Liver (tissue), 9 donors: Measurements from ENCODE around the gene TNFSF13. TPM values are rescaled to one million over a fixed set of nuclear protein-coding genes. Genes with fewer than 3 reads are reported as not detected.

Experiments
- DNase-seq: peaks from one replicate; pipeline ENCODE4 v3.0.0-alpha.2; 2017; ENCODE audit warnings: low spot score
- H3K27ac ChIP-seq, 2 donors: one replicate each; pipeline ENCODE4 v1.7.0; 2013; ENCODE audit warnings: inconsistent platforms in 2 of 2, low read length in 2 of 2, control low read depth in 1 of 2, low read depth in 1 of 2, mild to moderate bottlenecking in 1 of 2
- H3K27me3 ChIP-seq, 4 donors: one replicate each; pipeline versions ENCODE4 v1.6.1 to v1.7.0; 2013; ENCODE audit warnings: low read length in 3 of 4, inconsistent platforms in 1 of 4, mild to moderate bottlenecking in 1 of 4, moderate library complexity in 1 of 4; ENCODE audit not compliant: control insufficient read depth in 4 of 4, insufficient read depth in 4 of 4
- H3K36me3 ChIP-seq, 4 donors: one replicate each; pipeline versions ENCODE4 v1.6.1 to v1.7.0; 2013; ENCODE audit warnings: low read length in 3 of 4, mild to moderate bottlenecking in 3 of 4, low read depth in 1 of 4, moderate library complexity in 1 of 4; ENCODE audit not compliant: control insufficient read depth in 4 of 4, insufficient read depth in 3 of 4
- H3K4me1 ChIP-seq, 4 donors: one replicate each; pipeline versions ENCODE4 v1.6.1 to v1.7.0; 2013; ENCODE audit warnings: low read length in 3 of 4, mild to moderate bottlenecking in 3 of 4, moderate library complexity in 1 of 4; ENCODE audit not compliant: control insufficient read depth in 4 of 4, insufficient read depth in 4 of 4
- H3K4me3 ChIP-seq, 3 donors: one replicate each; pipeline versions ENCODE4 v1.6.1 to v1.7.0; 2013; ENCODE audit warnings: low read length in 3 of 3, control low read depth in 1 of 3, low read depth in 1 of 3, mild to moderate bottlenecking in 1 of 3
- H3K9ac ChIP-seq, 2 donors: one replicate each; pipeline ENCODE4 v1.7.0; 2013; ENCODE audit warnings: low read length in 2 of 2, mild to moderate bottlenecking in 2 of 2, moderate library complexity in 2 of 2, control low read depth in 1 of 2, low read depth in 1 of 2
- H3K9me3 ChIP-seq, 4 donors: one replicate each; pipeline versions ENCODE4 v1.6.1 to v1.7.0; 2013; ENCODE audit warnings: low read length in 3 of 4; ENCODE audit not compliant: control insufficient read depth in 4 of 4
- CTCF ChIP-seq: fragments of 150-350 bp; IDR thresholded peaks from 2 replicates; pipeline ENCODE4 v1.5.1; 2017; ENCODE audit warnings: improper control_type of control experiment, low read depth, low read length; ENCODE audit not compliant: missing input control
- EGR1 ChIP-seq, 2 donors: IDR thresholded peaks; 2 replicates each; pipeline ENCODE4 v1.6.1; 2016 to 2018; ENCODE audit warnings: antibody characterized with exemption in 2 of 2, low read depth in 2 of 2
- FOXA1 ChIP-seq: IDR thresholded peaks from 2 replicates; pipeline ENCODE4 v1.6.1; 2016; ENCODE audit warnings: antibody characterized with exemption
- FOXA2 ChIP-seq: IDR thresholded peaks from 2 replicates; pipeline ENCODE4 v1.6.1; 2016; ENCODE audit warnings: antibody characterized with exemption
- GABPA ChIP-seq, 2 donors: IDR thresholded peaks in 1 of 2; conservative IDR thresholded peaks in 1 of 2; 2 replicates each; pipeline ENCODE4 v1.6.1; 2016; ENCODE audit warnings: antibody characterized with exemption in 2 of 2, mild to moderate bottlenecking in 1 of 2, moderate library complexity in 1 of 2
- HNF4A ChIP-seq, 2 donors: conservative IDR thresholded peaks; 2 replicates each; pipeline ENCODE4 v1.6.1; 2016; ENCODE audit warnings: antibody characterized with exemption in 2 of 2, mild to moderate bottlenecking in 2 of 2
- JUND ChIP-seq, 2 donors: IDR thresholded peaks; 2 replicates each; pipeline ENCODE4 v1.6.1; 2016; ENCODE audit warnings: antibody characterized with exemption in 2 of 2
- MAX ChIP-seq: IDR thresholded peaks from 2 replicates; pipeline ENCODE4 v1.6.1; 2016; ENCODE audit warnings: antibody characterized with exemption
- NR2F2 ChIP-seq: IDR thresholded peaks from 2 replicates; pipeline ENCODE4 v1.6.1; 2016; ENCODE audit warnings: antibody characterized with exemption
- RAD21 ChIP-seq, 2 donors: IDR thresholded peaks; 2 replicates each; pipeline ENCODE4 v1.6.1; 2016; ENCODE audit warnings: antibody characterized with exemption in 2 of 2, mild to moderate bottlenecking in 2 of 2
- RXRA ChIP-seq, 2 donors: IDR thresholded peaks; 2 replicates each; pipeline ENCODE4 v1.6.1; 2017 to 2018; ENCODE audit warnings: antibody characterized with exemption in 2 of 2, mild to moderate bottlenecking in 1 of 2
- SP1 ChIP-seq: IDR thresholded peaks from 2 replicates; pipeline ENCODE4 v1.6.1; 2018; ENCODE audit warnings: antibody characterized with exemption, mild to moderate bottlenecking
- TAF1 ChIP-seq: conservative IDR thresholded peaks from 2 replicates; pipeline ENCODE4 v1.6.1; 2016; ENCODE audit warnings: antibody characterized with exemption, mild to moderate bottlenecking
- YY1 ChIP-seq: IDR thresholded peaks from 2 replicates; pipeline ENCODE4 v1.6.1; 2016; ENCODE audit warnings: antibody characterized with exemption, mild to moderate bottlenecking
- WGBS: extraction: QIAGEN DNeasy Blood & Tissue Kit; methylation state at CpG from one replicate; pipeline ENCODE4 v1.1.7; 2013; 5-methylcytosine and 5-hydroxymethylcytosine counted together
- polyA plus RNA-seq, 2 donors: library from polyadenylated mRNA; stranded (reverse) in 1 of 2; unstranded in 1 of 2; fragments of 200-250 nt in 1 of 2; fragments of >200 nt in 1 of 2; fragmentation: Nextera tagmentation in 1 of 2; extraction: Ambion mirVana in 1 of 2; gene quantifications; one replicate each; pipeline versions ENCODE4 v1.2.1 to v1.2.3, GENCODE V29; 2013 to 2015
- total RNA-seq, 2 donors: library from RNA; depleted of rRNA; stranded (reverse); fragments of >200 nt; gene quantifications; one replicate each; pipeline ENCODE4 v1.2.3, GENCODE V29; 2014
- donor health status: healthy.
- donor health status: healthy.
- donor health status: healthy.
- donor health status: healthy.
- donor health status: healthy.

TNFSF13 gene
- total and polyA plus RNA-seq, 4 donors, result 1.4 to 9.3 (median 4.5) TPM

- no peak overlapping the region for H3K4me3 ChIP-seq
- peaks cover under 1 to 26% (median 12%) of the 10 kb centered on the region in 4 donors for H3K4me1 ChIP-seq
- H3K27ac ChIP-seq, result peak overlapping the region in 1 of 2 donors; percentile 19
- H3K9me3 ChIP-seq, result no peaks in the 10 kb centered on the region
- no peak overlapping the region for H3K9ac ChIP-seq
- no peak for DNase-seq
- H3K27me3 ChIP-seq, result no peaks in the 10 kb centered on the region
- TF ChIP-seq TAF1, result no peak
- TF ChIP-seq GABPA (IDR thresholded peaks at IDR 0.05 in 1 of 2, conservative IDR thresholded peaks at IDR 0.05 in 1 of 2), result no peak
- no peaks in the 10 kb centered on the region for H3K36me3 ChIP-seq
- WGBS, result 97% methylated on average over 1 of the region's 1 CpG
Observed at GRCh38 chr17:7553356-7553755, 5.2 kb upstream of the TNFSF13 start.

GRCh38 chr17:7555320-7555948 lies 3.1 kb upstream of the TNFSF13 start:
- DNase-seq, result no peak
- 84% methylated on average over 10 of the region's 10 CpGs for WGBS

GRCh38 chr17:7556627-7557026 lies 1.9 kb upstream of the TNFSF13 start:
- Histone ChIP-seq H3K9me3 (no peaks in the 10 kb centered on the region), H3K4me1 (peaks cover 8 to 41% (median 27%) of the 10 kb centered on the region in 4 donors), H3K4me3 (no peak overlapping the region), H3K27ac (no peak overlapping the region), H3K36me3 (no peaks in the 10 kb centered on the region), H3K27me3 (no peaks in the 10 kb centered on the region), H3K9ac (no peak overlapping the region)
- WGBS, result 79% methylated on average over 12 of the region's 12 CpGs
- TF ChIP-seq EGR1 (IDR thresholded peaks at IDR 0.05; ENCODE audit: low read depth in 2 of 2) (no peak), MAX (no peak), HNF4A (conservative IDR thresholded peaks at IDR 0.05) (no peak), RAD21 (IDR thresholded peaks at IDR 0.05) (no peak), TAF1 (no peak), FOXA2 (no peak), SP1 (no peak), FOXA1 (no peak), YY1 (no peak)
- no peak for DNase-seq

More at GRCh38 chr17:7555320-7555948, 3.1 kb upstream of the TNFSF13 start:
- no peaks in the 10 kb centered on the region for H3K27me3 ChIP-seq
- no peaks in the 10 kb centered on the region for H3K36me3 ChIP-seq
- H3K9ac ChIP-seq, result no peak overlapping the region
- TF ChIP-seq RAD21 (IDR thresholded peaks at IDR 0.05), result no peak
- no peak for TF ChIP-seq RXRA (IDR thresholded peaks at IDR 0.05)
- TF ChIP-seq NR2F2, result no peak
- no peak for TF ChIP-seq FOXA1
- TF ChIP-seq JUND (IDR thresholded peaks at IDR 0.05), result no peak
- no peak for TF ChIP-seq TAF1
- TF ChIP-seq CTCF, result no peak
- TF ChIP-seq HNF4A (conservative IDR thresholded peaks at IDR 0.05), result no peak
- no peak for TF ChIP-seq GABPA (IDR thresholded peaks at IDR 0.05 in 1 of 2, conservative IDR thresholded peaks at IDR 0.05 in 1 of 2)
- no peak for TF ChIP-seq FOXA2
- TF ChIP-seq SP1, result no peak
- no peak overlapping the region for H3K4me3 ChIP-seq
- no peak overlapping the region for H3K27ac ChIP-seq
- H3K4me1 ChIP-seq, result peaks cover 8 to 31% (median 20%) of the 10 kb centered on the region in 4 donors
- no peaks in the 10 kb centered on the region for H3K9me3 ChIP-seq
